PC-3 (cell line): ENCODE measurements around the gene FOXC2. TPM values are rescaled to one million over a fixed set of nuclear protein-coding genes. Genes with fewer than 3 reads are reported as not detected.

Source experiments
- ATAC-seq: fragments of 200-7000 bp; cut with Tn5 transposase; 2 replicates; pipeline ENCODE4 v1.9.1; 2020; ENCODE audit warnings: mild to moderate bottlenecking, moderate library complexity
- BruUV-seq: library from RNA; stranded (reverse); fragments of 400-500 nt; replicated peaks from 2 replicates; lab custom pipeline; 2021; lab: Mats Ljungman, UMichigan
- CTCF ChIA-PET: fragments of 300-600 bp; sonication (Branson Sonifier 250); formaldehyde crosslinking; loops from one replicate; lab custom pipeline; 2022; ENCODE audit warnings: antibody characterized with exemption; lab: Charles Lee
- POLR2A ChIA-PET: fragments of 300-600 bp; sonication (Branson Sonifier 250); formaldehyde crosslinking; loops from one replicate; lab custom pipeline; 2022; ENCODE audit warnings: antibody characterized with exemption; ENCODE audit not compliant: unreplicated experiment; lab: Charles Lee
- DNase-seq: peaks from one replicate; pipeline ENCODE4 v3.0.0-alpha.2; 2015
- H2AFZ ChIP-seq: fragments of 300-600 bp; sonication (generic); 2 replicates; pipeline ENCODE4 v1.6.0; 2016; ENCODE audit warnings: antibody characterized with exemption, low read length
- H3F3A ChIP-seq: fragments of 300-600 bp; sonication (generic); one replicate; pipeline ENCODE4 v1.6.0; 2017; ENCODE audit warnings: antibody characterized with exemption, low read length, control low read depth, mild to moderate bottlenecking; ENCODE audit not compliant: unreplicated experiment
- H3K27ac ChIP-seq: fragments of 300-600 bp; sonication (generic); 2 replicates; pipeline ENCODE4 v1.5.1; 2016; ENCODE audit warnings: mild to moderate bottlenecking, low read length
- H3K27me3 ChIP-seq: fragments of 300-600 bp; sonication (generic); 2 replicates; pipeline ENCODE4 v1.6.1; 2016; ENCODE audit warnings: low read length, mixed read lengths
- H3K36me3 ChIP-seq: fragments of 300-600 bp; sonication (generic); 2 replicates; pipeline ENCODE4 v1.6.1; 2016; ENCODE audit warnings: low read depth, mixed run types, low read length, mixed read lengths
- H3K4me1 ChIP-seq: fragments of 300-600 bp; sonication (generic); 2 replicates; pipeline ENCODE4 v1.5.1; 2016; ENCODE audit warnings: low read length; ENCODE audit not compliant: insufficient read depth
- H3K4me2 ChIP-seq: fragments of 300-600 bp; sonication (generic); 2 replicates; pipeline ENCODE4 v1.6.0; 2016; ENCODE audit warnings: low read length
- H3K4me3 ChIP-seq: fragments of 300-600 bp; sonication (generic); 2 replicates; pipeline ENCODE4 v1.5.1; 2016; ENCODE audit warnings: mild to moderate bottlenecking, low read length, mixed read lengths
- H3K79me2 ChIP-seq: fragments of 300-600 bp; sonication (generic); 2 replicates; pipeline ENCODE4 v1.6.1; 2017; ENCODE audit warnings: low read length, mixed read lengths
- H3K9ac ChIP-seq: fragments of 300-600 bp; sonication (generic); 2 replicates; pipeline ENCODE4 v1.6.0; 2016; ENCODE audit warnings: mild to moderate bottlenecking, low read length
- H3K9me2 ChIP-seq: fragments of 300-600 bp; sonication (generic); replicated peaks from 2 replicates; pipeline ENCODE4 v1.6.1; 2016; ENCODE audit warnings: mixed run types, low read length, mixed read lengths
- H3K9me3 ChIP-seq: fragments of 300-600 bp; sonication (generic); 2 replicates; pipeline ENCODE4 v1.6.1; 2016; ENCODE audit warnings: low read length, mixed read lengths
- H4K20me1 ChIP-seq: fragments of 300-600 bp; sonication (generic); 2 replicates; pipeline ENCODE4 v1.6.1; 2016; ENCODE audit warnings: low read length, mixed read lengths
- CTCF ChIP-seq: fragments of 300-600 bp; sonication (generic); conservative IDR thresholded peaks from 2 replicates; pipeline ENCODE4 v1.5.1; 2017; ENCODE audit warnings: antibody characterized with exemption, low read depth, mild to moderate bottlenecking, low read length
- EZH2 ChIP-seq: fragments of 300-600 bp; sonication (generic); IDR thresholded peaks from one replicate; pipeline ENCODE4 v1.6.1; 2017; ENCODE audit warnings: antibody characterized with exemption, mild to moderate bottlenecking, low read length; ENCODE audit not compliant: unreplicated experiment
- EZH2phosphoT487 ChIP-seq: fragments of 300-600 bp; sonication (generic); IDR thresholded peaks from 2 replicates; pipeline ENCODE4 v1.6.1; 2018; ENCODE audit warnings: mild to moderate bottlenecking, antibody characterized with exemption, low read length, borderline replicate concordance
- intact Hi-C: fragments of 100-400 bp; cut with micrococcal nuclease; formaldehyde crosslinking; loops from 2 replicates; pipeline ENCODE4 v1.9.0; 2023
- total RNA-seq: library from RNA; depleted of rRNA; stranded (reverse); fragments of >200 nt; gene quantifications from 2 replicates; pipeline ENCODE4 v1.2.3, GENCODE V29; 2014

The FOXC2 gene
- total RNA-seq, 1 experiment from 2014 or later, result not detected

GRCh38 chr16:86590501-86591144 lies 24.0 kb downstream of the FOXC2 start:
- intact Hi-C loops, result loop anchor here (1.0 to 2.0 kb wide), 2 partner anchors 41 to 74 kb away; no protein-coding TSS in a partner anchor
- H3K4me2 ChIP-seq, result peak overlapping the region; percentile 70
- no peaks in the 10 kb centered on the region for H3K9me3 ChIP-seq
- H3K27ac ChIP-seq, result peak overlapping the region; percentile 99
- H4K20me1 ChIP-seq, result no peaks in the 10 kb centered on the region
- no peak overlapping the region for H3K4me3 ChIP-seq
- DNase-seq (peak; percentile 89), ATAC-seq (peak; percentile 85)
- CTCF ChIA-PET, result no interaction called here
- TF ChIP-seq EZH2 (no peak), CTCF (no peak), EZH2phosphoT487 (no peak)
- BruUV-seq, result TSS peak; percentile 52
- H3K79me2 ChIP-seq, result no peaks in the 10 kb centered on the region
- no peaks in the 10 kb centered on the region for H3K36me3 ChIP-seq
- POLR2A ChIA-PET, result interaction anchor here (1.2 kb wide), 1 partner anchor 74 kb away, joined by 4 read pairs; no protein-coding TSS in a partner anchor
- H2AFZ ChIP-seq, result no peak overlapping the region
- peaks cover 5% of the 10 kb centered on the region for H3F3A ChIP-seq
- no peaks in the 10 kb centered on the region for H3K9me2 ChIP-seq
- H3K4me1 ChIP-seq, result peaks cover 40% of the 10 kb centered on the region
- H3K9ac ChIP-seq, result peak overlapping the region; percentile 88
- H3K27me3 ChIP-seq, result no peaks in the 10 kb centered on the region

GRCh38 chr16:86591270-86591669 lies 24.6 kb downstream of the FOXC2 start:
- no TSS peak for BruUV-seq
- peak overlapping the region; percentile 18 for H3K4me2 ChIP-seq
- peaks cover 34% of the 10 kb centered on the region for H3K4me1 ChIP-seq
- CTCF ChIA-PET, result no interaction called here
- peak overlapping the region; percentile 53 for H3K9ac ChIP-seq
- intact Hi-C loops, result loop anchor here (2.0 kb wide), 1 partner anchor 74 kb away; no protein-coding TSS in a partner anchor
- ATAC-seq (no peak), DNase-seq (no peak)
- H3K9me3 ChIP-seq, result no peaks in the 10 kb centered on the region
- H3K27me3 ChIP-seq, result no peaks in the 10 kb centered on the region
- H3K4me3 ChIP-seq, result no peak overlapping the region
- no peaks in the 10 kb centered on the region for H3K9me2 ChIP-seq
- H3K79me2 ChIP-seq, result no peaks in the 10 kb centered on the region
- H4K20me1 ChIP-seq, result no peaks in the 10 kb centered on the region
- H3F3A ChIP-seq, result no peaks in the 10 kb centered on the region
- TF ChIP-seq CTCF (no peak), EZH2phosphoT487 (no peak), EZH2 (no peak)
- no peaks in the 10 kb centered on the region for H3K36me3 ChIP-seq
- POLR2A ChIA-PET, result interaction anchor here (1.2 kb wide), 1 partner anchor 73 kb away, joined by 4 read pairs; no protein-coding TSS in a partner anchor
- H3K27ac ChIP-seq, result peak overlapping the region; percentile 99
- H2AFZ ChIP-seq, result no peak overlapping the region

GRCh38 chr16:86593913-86594620 lies 27.4 kb downstream of the FOXC2 start:
- BruUV-seq, result no TSS peak
- no peaks in the 10 kb centered on the region for H3K9me3 ChIP-seq
- POLR2A ChIA-PET, result no interaction called here
- no peaks in the 10 kb centered on the region for H3K79me2 ChIP-seq
- CTCF ChIA-PET, result no interaction called here
- ATAC-seq (no peak), DNase-seq (no peak)
- peak overlapping the region; percentile 6; the same call in 1 of the 2 replicates for H3K9ac ChIP-seq
- no peaks in the 10 kb centered on the region for H3F3A ChIP-seq
- TF ChIP-seq CTCF (no peak), EZH2 (no peak), EZH2phosphoT487 (no peak)
- peaks cover 26% of the 10 kb centered on the region for H3K4me1 ChIP-seq
- H2AFZ ChIP-seq, result no peak overlapping the region
- H3K4me2 ChIP-seq, result no peak overlapping the region
- peak overlapping the region; percentile 48 for H3K27ac ChIP-seq
- no peak overlapping the region for H3K4me3 ChIP-seq
- no peaks in the 10 kb centered on the region for H3K27me3 ChIP-seq
- no peaks in the 10 kb centered on the region for H4K20me1 ChIP-seq
- H3K9me2 ChIP-seq, result no peaks in the 10 kb centered on the region
- intact Hi-C loops, result no loop called here
- no peaks in the 10 kb centered on the region for H3K36me3 ChIP-seq
